GM21515 (cell line): ENCODE results near the gene C3orf20.
"Not testable (repeated sequence)": the region's sequence is repeated elsewhere in the genome, so short reads cannot be mapped to it uniquely, and the experiment has no call there.

ENCODE experiments used
- ATAC-seq: cut with Tn5 transposase; IDR thresholded peaks from one replicate; pipeline ENCODE4 v1.9.1; 2021; ENCODE audit not compliant: unreplicated experiment

The C3orf20 gene

GRCh38 chr3:14793858-14794234 is 118.9 kb downstream of the C3orf20 start:
- no peak for ATAC-seq

- ATAC-seq: no peak
These were observed 119.5 kb downstream of the C3orf20 start for GRCh38 chr3:14794435-14794834.

- ATAC-seq: no peak
These were observed 121.1 kb downstream of the C3orf20 start for GRCh38 chr3:14795996-14796395.

- ATAC-seq: no peak
These were observed 121.6 kb downstream of the C3orf20 start for GRCh38 chr3:14796403-14797077.

GRCh38 chr3:14797731-14798130 is 122.8 kb downstream of the C3orf20 start:
- ATAC-seq: no peak

- no peak for ATAC-seq
These were observed 123.3 kb downstream of the C3orf20 start for GRCh38 chr3:14798231-14798630.

GRCh38 chr3:14799146-14799545 is 124.2 kb downstream of the C3orf20 start:
- ATAC-seq: no peak

GRCh38 chr3:14801031-14801430 is 126.1 kb downstream of the C3orf20 start:
- no peak for ATAC-seq

- no peak for ATAC-seq
These were observed 126.9 kb downstream of the C3orf20 start for GRCh38 chr3:14801668-14802380.

GRCh38 chr3:14802381-14802731 is 127.4 kb downstream of the C3orf20 start:
- ATAC-seq: no peak

GRCh38 chr3:14803101-14803980 is 128.4 kb downstream of the C3orf20 start:
- ATAC-seq: no peak

- no peak for ATAC-seq
These were observed 129.3 kb downstream of the C3orf20 start for GRCh38 chr3:14803981-14804834.

GRCh38 chr3:14804835-14805780 is 130.2 kb downstream of the C3orf20 start:
- no peak for ATAC-seq

GRCh38 chr3:14805961-14806537 is 131.1 kb downstream of the C3orf20 start:
- ATAC-seq: no peak

GRCh38 chr3:14806641-14807263 is 131.8 kb downstream of the C3orf20 start:
- no peak for ATAC-seq

- no peak for ATAC-seq
These were observed 133.1 kb downstream of the C3orf20 start for GRCh38 chr3:14808025-14808424.

GRCh38 chr3:14808502-14809266 is 133.7 kb downstream of the C3orf20 start:
- ATAC-seq: no peak

GRCh38 chr3:14809611-14810010 is 134.7 kb downstream of the C3orf20 start:
- not testable (repeated sequence) for ATAC-seq
